Right atrium auricular region (tissue), 2 donors: ENCODE measurements around the gene MORC4. TPM values are rescaled to one million over a fixed set of nuclear protein-coding genes. Genes with fewer than 3 reads are reported as not detected.

Source experiments
- DNase-seq: peaks from one replicate; pipeline ENCODE4 v3.0.0-alpha.2; 2019; ENCODE audit warnings: low spot score
- H3K27ac ChIP-seq, 2 donors: fragments of 200-600 bp; sonication (generic); 1 replicate in 1 of 2; 2 replicates in 1 of 2; pipeline ENCODE4 v1.5.1; 2016 to 2019
- H3K27me3 ChIP-seq, 2 donors: fragments of 200-600 bp; sonication (generic); one replicate each; pipeline versions ENCODE4 v1.5.1 to v1.6.0; 2017 to 2019
- H3K36me3 ChIP-seq: fragments of 200-600 bp; sonication (generic); one replicate; pipeline ENCODE4 v1.5.1; 2016
- H3K4me1 ChIP-seq, 2 donors: fragments of 200-600 bp; sonication (generic); one replicate each; pipeline versions ENCODE4 v1.5.1 to v1.6.0; 2017 to 2019
- H3K4me3 ChIP-seq, 2 donors: fragments of 200-600 bp; sonication (generic); 1 replicate in 1 of 2; 2 replicates in 1 of 2; pipeline ENCODE4 v1.5.1; 2017 to 2019; ENCODE audit warnings: mild to moderate bottlenecking in 1 of 2, moderate library complexity in 1 of 2
- H3K9me3 ChIP-seq, 2 donors: fragments of 200-600 bp; sonication (generic); one replicate each; pipeline ENCODE4 v1.5.1; 2019
- total RNA-seq, 2 donors: library from RNA; depleted of rRNA; stranded (reverse); fragments of >200 nt; gene quantifications; one replicate each; pipeline ENCODE4 v1.1.0, GENCODE V29; 2016
- TF ChIP-seq, protein P1 (sequence below), 2 donors: fragments of 200-600 bp; sonication (generic); IDR thresholded peaks; one replicate each; pipeline ENCODE4 v1.5.1; 2019; ENCODE audit warnings: antibody characterized with exemption in 2 of 2

Gene MORC4
- total RNA-seq, 2 donors from 2014 or later, result 3.6 to 7.4 TPM

DNA sequence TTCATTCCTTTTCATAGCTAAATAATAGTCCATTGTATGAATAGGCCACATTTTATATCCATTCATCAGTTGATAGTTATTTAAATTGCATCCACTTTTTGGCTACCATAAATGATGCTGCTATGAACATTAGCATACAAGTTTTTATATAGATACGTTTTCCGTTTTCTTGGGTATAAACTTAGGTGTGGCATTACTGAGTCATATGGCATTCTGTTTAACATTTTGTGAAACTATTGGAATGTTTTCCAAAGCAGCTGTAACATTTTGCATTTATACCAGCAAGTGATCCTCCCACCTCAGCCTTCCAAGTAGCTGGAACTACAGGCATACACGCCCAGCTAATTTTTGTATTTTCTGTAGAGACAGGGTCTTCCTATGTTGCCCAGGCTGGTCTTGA, 53.5 kb downstream of the MORC4 start:
- H3K9me3 ChIP-seq, result no peaks in the 10 kb centered on the region
- no peak overlapping the region for H3K27ac ChIP-seq
- no peaks in the 10 kb centered on the region for H3K36me3 ChIP-seq
- H3K4me1 ChIP-seq, result no peaks in the 10 kb centered on the region
- TF ChIP-seq, protein P1, sequence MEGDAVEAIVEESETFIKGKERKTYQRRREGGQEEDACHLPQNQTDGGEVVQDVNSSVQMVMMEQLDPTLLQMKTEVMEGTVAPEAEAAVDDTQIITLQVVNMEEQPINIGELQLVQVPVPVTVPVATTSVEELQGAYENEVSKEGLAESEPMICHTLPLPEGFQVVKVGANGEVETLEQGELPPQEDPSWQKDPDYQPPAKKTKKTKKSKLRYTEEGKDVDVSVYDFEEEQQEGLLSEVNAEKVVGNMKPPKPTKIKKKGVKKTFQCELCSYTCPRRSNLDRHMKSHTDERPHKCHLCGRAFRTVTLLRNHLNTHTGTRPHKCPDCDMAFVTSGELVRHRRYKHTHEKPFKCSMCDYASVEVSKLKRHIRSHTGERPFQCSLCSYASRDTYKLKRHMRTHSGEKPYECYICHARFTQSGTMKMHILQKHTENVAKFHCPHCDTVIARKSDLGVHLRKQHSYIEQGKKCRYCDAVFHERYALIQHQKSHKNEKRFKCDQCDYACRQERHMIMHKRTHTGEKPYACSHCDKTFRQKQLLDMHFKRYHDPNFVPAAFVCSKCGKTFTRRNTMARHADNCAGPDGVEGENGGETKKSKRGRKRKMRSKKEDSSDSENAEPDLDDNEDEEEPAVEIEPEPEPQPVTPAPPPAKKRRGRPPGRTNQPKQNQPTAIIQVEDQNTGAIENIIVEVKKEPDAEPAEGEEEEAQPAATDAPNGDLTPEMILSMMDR (IDR thresholded peaks at IDR 0.05), result no peak
- DNase-seq, result no peak
- H3K4me3 ChIP-seq, result no peak overlapping the region
- no peaks in the 10 kb centered on the region for H3K27me3 ChIP-seq

DNA sequence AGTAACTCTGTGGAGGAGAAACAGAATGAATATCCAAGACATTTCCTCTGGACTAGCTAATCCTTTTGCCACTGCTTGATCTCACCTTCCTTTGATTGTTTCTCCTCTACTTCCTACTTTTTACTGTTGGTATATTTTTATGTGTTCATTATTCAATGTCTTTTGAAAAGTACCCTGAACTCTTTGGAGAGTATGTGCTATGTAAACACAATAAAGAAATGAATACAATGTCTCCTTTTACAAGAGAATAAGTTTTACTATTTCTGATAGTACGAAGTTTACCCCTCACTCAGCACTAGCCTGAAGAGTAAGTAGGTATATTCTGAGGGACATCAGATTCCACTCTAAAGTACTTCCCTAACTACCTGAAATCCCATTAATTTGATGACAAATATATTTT, 59.9 kb downstream of the MORC4 start:
- peaks cover 6% of the 10 kb centered on the region for H3K36me3 ChIP-seq
- TF ChIP-seq, protein P1 (IDR thresholded peaks at IDR 0.05), result no peak
- no peak for DNase-seq
- H3K27me3 ChIP-seq, result no peaks in the 10 kb centered on the region
- H3K27ac ChIP-seq, result no peak overlapping the region
- H3K4me3 ChIP-seq, result no peak overlapping the region
- no peaks in the 10 kb centered on the region for H3K4me1 ChIP-seq
- H3K9me3 ChIP-seq, result no peaks in the 10 kb centered on the region

DNA sequence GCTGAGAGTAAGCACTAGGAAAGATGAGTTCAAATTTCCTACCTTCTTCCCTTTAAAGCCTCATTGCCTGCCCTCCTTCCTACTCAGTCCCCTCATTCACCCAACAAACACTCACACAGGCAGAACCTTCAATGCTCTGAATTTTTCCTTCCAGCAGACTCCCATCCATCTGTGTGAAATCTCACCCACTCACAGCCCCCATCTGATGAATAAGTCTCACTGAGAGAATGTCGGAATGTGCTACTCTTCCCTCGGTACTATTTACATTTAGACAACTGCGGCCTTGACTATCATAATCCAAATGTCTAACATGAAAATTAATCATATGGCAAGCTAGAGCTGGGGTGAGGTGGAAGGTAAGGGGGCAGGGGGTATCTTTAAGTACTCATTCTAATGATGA, 60.4 kb downstream of the MORC4 start:
- TF ChIP-seq, protein P1 (IDR thresholded peaks at IDR 0.05), result no peak
- no peak for DNase-seq
- H3K4me3 ChIP-seq, result no peak overlapping the region
- no peaks in the 10 kb centered on the region for H3K9me3 ChIP-seq
- peaks cover 6% of the 10 kb centered on the region for H3K36me3 ChIP-seq
- H3K27me3 ChIP-seq, result no peaks in the 10 kb centered on the region
- H3K27ac ChIP-seq, result no peak overlapping the region
- H3K4me1 ChIP-seq, result no peaks in the 10 kb centered on the region

DNA sequence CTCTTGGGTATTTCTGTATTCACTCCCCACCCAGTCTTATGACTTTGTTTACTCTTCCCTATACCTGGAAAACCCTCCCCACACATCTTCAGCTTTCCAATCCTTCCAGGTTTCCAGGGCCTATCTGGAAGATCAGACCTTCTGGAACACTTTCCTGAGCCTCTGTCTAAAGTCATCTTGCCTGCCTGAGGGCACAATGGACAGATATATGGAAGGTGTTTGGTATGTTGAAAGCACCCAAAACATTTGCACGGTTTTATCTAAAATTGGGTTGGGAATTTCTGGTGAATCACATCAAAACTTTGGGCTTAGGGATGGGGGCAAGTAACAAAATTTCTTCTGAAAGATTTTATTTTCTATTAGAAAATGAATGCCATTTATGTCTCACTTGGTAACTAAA, 63.8 kb downstream of the MORC4 start:
- Histone ChIP-seq H3K27ac (no peak overlapping the region), H3K4me1 (peaks cover 0 to 12% of the 10 kb centered on the region in 2 donors), H3K27me3 (no peaks in the 10 kb centered on the region), H3K4me3 (no peak overlapping the region), H3K36me3 (peaks cover 6% of the 10 kb centered on the region), H3K9me3 (no peaks in the 10 kb centered on the region)
- TF ChIP-seq, protein P1 (IDR thresholded peaks at IDR 0.05), result no peak
- DNase-seq, result no peak

DNA sequence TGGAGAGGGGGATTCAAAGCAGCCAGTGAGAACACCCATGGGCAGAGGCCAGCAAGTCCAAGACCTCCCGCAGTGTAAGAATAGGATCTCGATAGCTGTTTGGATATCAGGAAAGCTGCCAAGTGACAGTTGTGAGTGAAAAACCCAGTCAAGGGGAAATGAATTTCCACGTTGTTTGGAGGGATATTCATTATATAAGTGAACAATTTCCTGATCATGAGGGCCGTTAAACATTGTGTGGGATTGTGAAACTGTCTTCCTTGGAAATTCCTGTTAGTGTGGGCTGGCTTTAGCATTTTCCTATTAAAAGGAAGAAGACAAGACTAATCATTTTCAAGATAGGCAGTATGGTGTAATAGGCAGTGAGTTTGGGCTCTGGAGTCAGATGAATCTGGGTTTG, 64.8 kb downstream of the MORC4 start:
- DNase-seq, result no peak
- Histone ChIP-seq H3K4me3 (no peak overlapping the region), H3K36me3 (no peaks in the 10 kb centered on the region), H3K9me3 (no peaks in the 10 kb centered on the region), H3K4me1 (peaks cover 0 to 12% of the 10 kb centered on the region in 2 donors), H3K27ac (no peak overlapping the region), H3K27me3 (no peaks in the 10 kb centered on the region)
- TF ChIP-seq, protein P1 (IDR thresholded peaks at IDR 0.05), result no peak

DNA sequence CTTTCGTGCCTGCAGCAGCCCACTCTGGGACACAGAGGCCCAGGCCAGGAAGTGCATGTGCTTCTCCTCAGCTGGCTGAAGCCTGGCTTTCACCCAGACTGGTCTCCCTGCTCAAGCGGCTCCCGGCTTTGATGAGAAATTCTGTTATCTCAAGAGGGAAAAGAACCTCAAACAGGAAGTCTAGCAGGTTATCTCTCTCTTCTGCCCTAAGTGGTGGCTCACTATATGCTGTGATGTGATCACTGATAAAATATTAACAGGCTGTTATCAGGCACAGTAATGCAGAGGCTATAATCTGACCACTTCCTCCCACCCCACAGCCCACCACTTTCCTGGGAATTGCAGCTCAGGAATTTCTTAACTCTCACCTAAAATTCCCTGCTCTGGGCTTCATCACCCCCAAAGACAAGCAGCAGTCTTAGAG, 66.5 kb downstream of the MORC4 start:
- H3K9me3 ChIP-seq, result no peaks in the 10 kb centered on the region
- no peak overlapping the region for H3K27ac ChIP-seq
- H3K27me3 ChIP-seq, result no peaks in the 10 kb centered on the region

More for the DNA sequence above, 66.5 kb downstream of the MORC4 start:
- H3K4me1 ChIP-seq, result peaks cover 0 to 12% of the 10 kb centered on the region in 2 donors
- TF ChIP-seq, protein P1 (IDR thresholded peaks at IDR 0.05), result no peak
- no peak for DNase-seq
- H3K36me3 ChIP-seq, result no peaks in the 10 kb centered on the region
- no peak overlapping the region for H3K4me3 ChIP-seq
